Measurements from ENCODE around the gene SHANK1. TPM values are rescaled to one million over a fixed set of nuclear protein-coding genes. Genes with fewer than 3 reads are reported as not detected.
A peak's percentile ranks its signal among the peaks of the same experiment; 100 is the strongest.

SHANK1 gene
- polyA plus RNA-seq, 3 donors from 2014 or later = not detected

- peak overlapping the region; percentile 21 to 74 (median 61) for H3K4me3 Mint-ChIP-seq
- peak overlapping the region in 1 of 6 donors; percentile 64 for H3K27ac Mint-ChIP-seq
- H3K9me3 Mint-ChIP-seq = no peaks in the 10 kb centered on the region
- no peaks in the 10 kb centered on the region for H3K36me3 Mint-ChIP-seq
- no peak for DNase-seq
- peaks cover 11 to 19% (median 17%) of the 10 kb centered on the region in 3 donors for H3K27me3 Mint-ChIP-seq (ENCODE audit: low read depth in 3 of 3)
- peaks cover 21 to 26% of the 10 kb centered on the region in 2 donors for H3K4me1 Mint-ChIP-seq
Measured at GRCh38 chr19:50713556-50714236, 5.9 kb downstream of the SHANK1 start.

DNA sequence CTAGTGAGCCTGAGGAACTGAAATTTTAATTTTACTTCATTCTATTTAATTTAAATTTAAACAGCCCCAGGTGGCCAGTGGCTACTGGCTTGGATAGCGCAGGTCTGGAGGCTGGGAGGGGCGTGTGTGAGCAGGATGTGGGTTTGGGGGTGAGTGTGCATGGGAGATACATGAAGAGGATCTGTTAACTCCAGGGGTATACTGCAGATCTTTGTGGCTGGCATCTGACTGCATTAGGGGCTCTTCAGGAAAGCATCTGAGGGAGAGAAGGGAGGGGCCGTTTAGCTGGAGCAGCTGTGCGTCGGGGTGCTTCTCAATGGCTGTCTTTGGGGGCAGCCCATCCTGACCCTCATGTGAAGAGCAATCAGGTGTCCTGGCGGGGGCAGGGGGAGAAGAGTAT lies 6.8 kb downstream of the SHANK1 start:
- no peak for DNase-seq
- peaks cover 21 to 26% of the 10 kb centered on the region in 2 donors for H3K4me1 Mint-ChIP-seq
- H3K9me3 Mint-ChIP-seq = no peaks in the 10 kb centered on the region
- peak overlapping the region; percentile 47 to 74 (median 61) for H3K4me3 Mint-ChIP-seq
- H3K27me3 Mint-ChIP-seq (ENCODE audit: low read depth in 3 of 3) = peaks cover 10 to 19% (median 17%) of the 10 kb centered on the region in 3 donors
- peak overlapping the region in 2 of 6 donors; percentile 9 to 64 for H3K27ac Mint-ChIP-seq
- H3K36me3 Mint-ChIP-seq = no peaks in the 10 kb centered on the region

- DNase-seq = no peak
- Mint-ChIP-seq H3K27ac (no peak overlapping the region), H3K4me1 (peaks cover 21 to 22% of the 10 kb centered on the region in 2 donors), H3K27me3 (ENCODE audit: low read depth in 3 of 3) (peaks cover 6 to 12% (median 11%) of the 10 kb centered on the region in 3 donors), H3K9me3 (no peaks in the 10 kb centered on the region), H3K36me3 (no peaks in the 10 kb centered on the region), H3K4me3 (no peak overlapping the region)
Measured at GRCh38 chr19:50711805-50712204, 7.8 kb downstream of the SHANK1 start.

GRCh38 chr19:50711196-50711595 lies 8.4 kb downstream of the SHANK1 start:
- Mint-ChIP-seq H3K9me3 (no peaks in the 10 kb centered on the region), H3K27ac (no peak overlapping the region), H3K4me1 (peaks cover 21 to 22% of the 10 kb centered on the region in 2 donors), H3K4me3 (no peak overlapping the region), H3K27me3 (ENCODE audit: low read depth in 3 of 3) (peaks cover 6 to 14% (median 11%) of the 10 kb centered on the region in 3 donors), H3K36me3 (no peaks in the 10 kb centered on the region)
- DNase-seq = no peak

- Mint-ChIP-seq H3K4me3 (no peak overlapping the region), H3K36me3 (no peaks in the 10 kb centered on the region), H3K4me1 (peaks cover 21 to 22% of the 10 kb centered on the region in 2 donors), H3K27me3 (ENCODE audit: low read depth in 3 of 3) (peaks cover 4 to 10% (median 10%) of the 10 kb centered on the region in 3 donors), H3K27ac (no peak overlapping the region), H3K9me3 (no peaks in the 10 kb centered on the region)
- no peak for DNase-seq
Measured at GRCh38 chr19:50710612-50711011, 9.0 kb downstream of the SHANK1 start.

GRCh38 chr19:50710094-50710493 lies 9.5 kb downstream of the SHANK1 start:
- DNase-seq = no peak
- Mint-ChIP-seq H3K9me3 (no peaks in the 10 kb centered on the region), H3K27ac (no peak overlapping the region), H3K27me3 (ENCODE audit: low read depth in 3 of 3) (peaks cover 7 to 12% (median 10%) of the 10 kb centered on the region in 3 donors), H3K4me1 (peaks cover 21 to 22% of the 10 kb centered on the region in 2 donors), H3K4me3 (no peak overlapping the region), H3K36me3 (no peaks in the 10 kb centered on the region)

DNA sequence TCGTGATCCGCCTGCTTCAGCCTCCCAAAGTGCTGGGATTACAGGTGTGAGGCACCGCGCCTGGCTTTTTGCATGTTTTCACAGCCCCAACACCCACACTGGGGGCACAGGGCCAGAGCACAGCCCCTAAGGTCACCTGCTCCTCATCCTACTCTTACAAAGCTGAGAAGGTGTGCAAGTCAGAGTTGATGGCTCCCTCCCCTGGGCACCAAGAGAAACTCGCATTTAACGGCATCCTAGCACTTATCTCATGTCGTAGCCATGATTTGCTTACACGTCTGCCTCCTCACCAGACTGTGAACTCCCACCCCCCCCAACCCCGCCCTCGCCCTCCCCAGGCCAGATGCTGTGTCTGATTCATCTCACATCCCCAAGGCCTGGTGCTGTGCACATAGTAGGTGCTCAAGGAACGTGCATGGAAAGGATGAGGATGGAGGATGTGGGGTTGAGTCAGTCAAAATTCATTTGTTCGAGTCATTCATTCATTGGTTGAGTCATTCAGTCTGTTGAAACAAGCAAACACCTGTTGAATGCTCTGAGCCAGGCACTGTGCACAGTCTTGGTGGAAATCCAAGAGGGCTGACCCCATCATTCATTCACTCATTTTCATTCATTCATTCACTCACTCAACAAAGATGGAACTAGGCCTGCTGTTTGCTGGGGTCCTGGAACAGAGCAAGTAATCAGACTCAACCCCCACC lies 11.3 kb downstream of the SHANK1 start:
- DNase-seq = no peak
- Mint-ChIP-seq H3K27me3 (ENCODE audit: low read depth in 3 of 3) (peaks cover 9 to 16% (median 11%) of the 10 kb centered on the region in 3 donors), H3K9me3 (no peaks in the 10 kb centered on the region), H3K36me3 (no peaks in the 10 kb centered on the region), H3K4me3 (no peak overlapping the region), H3K4me1 (peaks cover 13% of the 10 kb centered on the region in 2 donors), H3K27ac (no peak overlapping the region)

DNA sequence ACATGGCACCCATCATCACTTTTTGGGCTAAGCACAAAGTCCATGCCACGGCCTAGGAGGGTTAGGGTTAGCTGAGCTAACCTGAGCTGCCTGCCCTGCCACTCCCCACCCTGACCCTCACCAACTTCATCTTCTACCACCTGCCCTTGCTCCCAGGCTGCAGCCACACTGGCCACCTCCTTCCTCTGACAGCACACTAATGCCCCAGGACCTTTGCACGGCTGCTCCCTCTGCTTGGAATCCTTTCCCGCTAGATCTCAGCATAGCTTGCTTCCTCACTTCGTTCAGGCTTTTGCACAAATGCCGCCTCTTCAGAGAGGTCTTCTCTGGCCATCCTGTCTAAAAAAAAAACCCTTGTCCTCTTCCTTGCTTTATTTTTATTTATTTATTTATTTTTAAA lies 13.2 kb downstream of the SHANK1 start:
- H3K27ac Mint-ChIP-seq = no peak overlapping the region
- H3K36me3 Mint-ChIP-seq = no peaks in the 10 kb centered on the region
- H3K4me1 Mint-ChIP-seq = no peaks in the 10 kb centered on the region
- no peaks in the 10 kb centered on the region for H3K9me3 Mint-ChIP-seq
- H3K4me3 Mint-ChIP-seq = no peak overlapping the region
- DNase-seq = no peak
- peaks cover 9 to 18% (median 11%) of the 10 kb centered on the region in 3 donors for H3K27me3 Mint-ChIP-seq (ENCODE audit: low read depth in 3 of 3)

DNA sequence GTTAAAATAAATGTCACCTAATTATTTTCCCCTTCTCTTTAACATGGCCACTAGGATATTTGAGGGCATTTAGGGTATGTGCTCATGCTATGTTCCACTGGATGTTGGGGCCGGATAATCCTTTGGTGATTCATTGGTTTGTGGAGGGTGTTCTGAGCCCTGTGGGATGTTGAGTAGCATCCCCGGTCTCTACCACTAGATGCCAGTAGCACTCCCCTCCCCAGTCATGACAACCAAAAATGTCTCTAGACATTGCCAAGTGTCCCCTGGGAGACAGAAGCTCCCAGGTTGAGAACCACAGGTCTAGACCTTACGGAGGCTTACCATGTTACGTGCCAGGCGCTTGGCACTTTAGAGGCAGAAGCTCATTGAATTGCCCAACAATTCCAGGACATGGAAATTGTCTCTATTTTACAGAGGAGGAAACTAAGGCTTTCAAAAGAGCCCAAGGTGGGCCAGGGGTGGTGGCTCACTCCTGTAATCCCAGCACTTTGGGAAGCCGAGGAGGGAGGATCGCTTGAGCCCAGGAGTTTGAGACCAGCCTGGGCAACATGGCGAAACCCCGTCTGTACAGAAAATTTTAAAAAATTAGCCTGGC lies 14.1 kb downstream of the SHANK1 start:
- Mint-ChIP-seq H3K27me3 (ENCODE audit: low read depth in 3 of 3) (peaks cover 10 to 18% (median 11%) of the 10 kb centered on the region in 3 donors), H3K36me3 (no peaks in the 10 kb centered on the region), H3K27ac (no peak overlapping the region), H3K9me3 (no peaks in the 10 kb centered on the region), H3K4me1 (no peaks in the 10 kb centered on the region), H3K4me3 (no peak overlapping the region)
- peak; percentile 20 to 27 (median 26) for DNase-seq

- Mint-ChIP-seq H3K9me3 (no peaks in the 10 kb centered on the region), H3K4me3 (no peak overlapping the region), H3K36me3 (no peaks in the 10 kb centered on the region), H3K4me1 (no peaks in the 10 kb centered on the region), H3K27me3 (ENCODE audit: low read depth in 3 of 3) (peaks cover 13 to 21% (median 16%) of the 10 kb centered on the region in 3 donors), H3K27ac (no peak overlapping the region)
- DNase-seq = no peak
Measured at GRCh38 chr19:50703915-50704796, 15.4 kb downstream of the SHANK1 start.

- Mint-ChIP-seq H3K36me3 (no peaks in the 10 kb centered on the region), H3K9me3 (no peaks in the 10 kb centered on the region), H3K4me1 (no peaks in the 10 kb centered on the region), H3K27ac (no peak overlapping the region), H3K27me3 (ENCODE audit: low read depth in 3 of 3) (peaks cover 13 to 22% (median 18%) of the 10 kb centered on the region in 3 donors), H3K4me3 (no peak overlapping the region)
- DNase-seq = no peak
Measured at GRCh38 chr19:50702871-50703829, 16.5 kb downstream of the SHANK1 start.

DNA sequence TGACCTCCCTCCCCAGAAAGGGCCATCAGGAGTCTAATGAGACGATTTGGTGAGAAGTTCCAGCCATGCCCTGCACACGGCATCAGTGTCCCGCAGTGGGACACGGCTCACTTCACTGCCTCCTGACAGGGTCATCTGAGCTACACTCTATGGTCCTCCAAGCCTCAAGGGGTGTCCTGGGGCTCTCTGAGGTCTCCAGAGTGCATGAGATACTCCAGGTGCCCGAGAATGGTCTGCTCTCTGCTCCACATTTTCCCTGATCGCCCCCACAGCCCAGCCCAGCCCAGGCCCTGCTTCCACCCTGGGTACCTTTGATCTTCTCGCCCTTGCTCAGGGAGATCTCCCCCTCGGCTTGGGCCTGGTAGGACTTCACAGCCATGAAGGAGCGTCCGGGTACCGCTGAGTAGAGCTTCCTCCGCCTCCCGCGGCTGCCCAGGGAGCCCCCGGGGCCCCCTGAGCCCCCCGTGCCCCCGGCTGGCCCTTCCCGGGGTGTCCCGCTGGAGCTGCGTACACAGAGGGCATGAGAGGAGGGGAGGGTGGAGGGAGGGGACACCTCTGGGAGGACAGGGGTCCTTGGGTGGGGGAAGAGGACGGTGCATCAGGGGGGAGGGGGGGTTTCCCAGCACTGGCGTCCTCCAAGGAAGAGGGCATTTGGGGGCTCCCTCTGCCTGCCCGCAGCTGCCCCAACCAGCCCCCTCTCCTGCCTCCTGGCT lies 17.3 kb downstream of the SHANK1 start:
- Mint-ChIP-seq H3K27me3 (ENCODE audit: low read depth in 3 of 3) (peaks cover 13 to 23% (median 20%) of the 10 kb centered on the region in 3 donors), H3K4me1 (no peaks in the 10 kb centered on the region), H3K27ac (no peak overlapping the region), H3K36me3 (no peaks in the 10 kb centered on the region), H3K9me3 (peaks cover 0 to 2% (median 0%) of the 10 kb centered on the region in 6 donors), H3K4me3 (no peak overlapping the region)
- no peak for DNase-seq

Measured in immature natural killer cell (primary cell).